VCaP (cell line): Measurements from ENCODE around the gene GPATCH3.
A peak's percentile ranks its signal among the peaks of the same experiment; 100 is the strongest.

Experiments
- H3K27ac ChIP-seq: fragments of 450-650 bp; 2 replicates; pipeline ENCODE4 v1.5.1; 2017
- TF ChIP-seq, protein P1 (sequence below): fragments of 450-650 bp; conservative IDR thresholded peaks from 2 replicates; pipeline ENCODE4 v1.5.1; 2017; ENCODE audit warnings: mild to moderate bottlenecking, moderate library complexity

GPATCH3 gene

DNA sequence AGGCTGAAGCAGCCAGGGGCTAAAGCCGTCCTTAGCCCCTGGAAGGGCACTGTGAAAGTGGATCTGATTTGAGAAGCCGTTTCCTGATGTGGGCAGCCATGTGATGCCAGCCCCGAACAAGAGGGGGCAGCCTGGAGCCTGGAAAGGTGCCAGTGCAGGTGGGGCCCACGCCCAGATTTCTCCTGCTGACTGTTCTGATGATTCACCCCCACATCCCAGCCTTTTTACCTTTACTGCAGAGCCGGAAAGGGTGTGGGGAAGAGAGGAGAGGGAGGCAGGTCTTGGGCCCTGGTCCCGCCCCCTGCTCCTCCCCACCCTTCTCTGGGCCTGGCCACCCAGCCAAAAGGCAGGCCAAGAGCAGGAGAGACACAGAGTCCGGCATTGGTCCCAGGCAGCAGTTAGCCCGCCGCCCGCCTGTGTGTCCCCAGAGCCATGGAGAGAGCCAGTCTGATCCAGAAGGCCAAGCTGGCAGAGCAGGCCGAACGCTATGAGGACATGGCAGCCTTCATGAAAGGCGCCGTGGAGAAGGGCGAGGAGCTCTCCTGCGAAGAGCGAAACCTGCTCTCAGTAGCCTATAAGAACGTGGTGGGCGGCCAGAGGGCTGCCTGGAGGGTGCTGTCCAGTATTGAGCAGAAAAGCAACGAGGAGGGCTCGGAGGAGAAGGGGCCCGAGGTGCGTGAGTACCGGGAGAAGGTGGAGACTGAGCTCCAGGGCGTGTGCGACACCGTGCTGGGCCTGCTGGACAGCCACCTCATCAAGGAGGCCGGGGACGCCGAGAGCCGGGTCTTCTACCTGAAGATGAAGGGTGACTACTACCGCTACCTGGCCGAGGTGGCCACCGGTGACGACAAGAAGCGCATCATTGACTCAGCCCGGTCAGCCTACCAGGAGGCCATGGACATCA, 37.2 kb downstream of the GPATCH3 start, which contains the start of gene SFN:
TSS of gene SFN (plus strand) at position 369 of the 904 bp plus-strand sequence. CDS start at position 433, 64 bp downstream.
- TF ChIP-seq, protein P1, sequence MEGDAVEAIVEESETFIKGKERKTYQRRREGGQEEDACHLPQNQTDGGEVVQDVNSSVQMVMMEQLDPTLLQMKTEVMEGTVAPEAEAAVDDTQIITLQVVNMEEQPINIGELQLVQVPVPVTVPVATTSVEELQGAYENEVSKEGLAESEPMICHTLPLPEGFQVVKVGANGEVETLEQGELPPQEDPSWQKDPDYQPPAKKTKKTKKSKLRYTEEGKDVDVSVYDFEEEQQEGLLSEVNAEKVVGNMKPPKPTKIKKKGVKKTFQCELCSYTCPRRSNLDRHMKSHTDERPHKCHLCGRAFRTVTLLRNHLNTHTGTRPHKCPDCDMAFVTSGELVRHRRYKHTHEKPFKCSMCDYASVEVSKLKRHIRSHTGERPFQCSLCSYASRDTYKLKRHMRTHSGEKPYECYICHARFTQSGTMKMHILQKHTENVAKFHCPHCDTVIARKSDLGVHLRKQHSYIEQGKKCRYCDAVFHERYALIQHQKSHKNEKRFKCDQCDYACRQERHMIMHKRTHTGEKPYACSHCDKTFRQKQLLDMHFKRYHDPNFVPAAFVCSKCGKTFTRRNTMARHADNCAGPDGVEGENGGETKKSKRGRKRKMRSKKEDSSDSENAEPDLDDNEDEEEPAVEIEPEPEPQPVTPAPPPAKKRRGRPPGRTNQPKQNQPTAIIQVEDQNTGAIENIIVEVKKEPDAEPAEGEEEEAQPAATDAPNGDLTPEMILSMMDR: peak; percentile 26; the same call in 1 of the 2 replicates
- H3K27ac ChIP-seq: peak within 1 kb of the TSS; percentile 97

DNA sequence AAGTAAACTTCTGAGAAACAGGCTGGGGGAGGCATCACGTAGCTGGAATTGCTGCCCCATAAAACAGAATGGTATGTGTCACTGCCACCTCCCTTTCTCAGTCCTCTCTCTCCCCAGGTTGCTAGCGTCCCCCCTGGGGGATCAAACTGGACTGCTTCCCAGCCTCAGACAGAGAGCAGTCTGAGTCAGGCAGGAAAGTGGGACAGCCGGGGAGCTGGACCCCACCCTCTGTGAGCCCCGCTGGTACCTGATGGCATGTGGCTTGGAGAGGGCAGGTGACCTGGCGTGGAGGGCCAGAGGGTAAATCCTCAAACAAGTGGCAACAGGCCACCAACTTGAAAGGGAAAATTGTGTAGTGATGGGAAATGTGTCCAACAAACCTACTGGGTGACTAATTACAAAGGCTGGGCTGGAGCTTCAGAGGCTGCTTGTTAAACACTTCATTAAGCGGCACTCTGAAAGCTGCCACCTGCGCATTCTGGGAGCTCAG, 38.3 kb downstream of the GPATCH3 start:
- no peak overlapping the region for H3K27ac ChIP-seq
- TF ChIP-seq, protein P1: no peak

DNA sequence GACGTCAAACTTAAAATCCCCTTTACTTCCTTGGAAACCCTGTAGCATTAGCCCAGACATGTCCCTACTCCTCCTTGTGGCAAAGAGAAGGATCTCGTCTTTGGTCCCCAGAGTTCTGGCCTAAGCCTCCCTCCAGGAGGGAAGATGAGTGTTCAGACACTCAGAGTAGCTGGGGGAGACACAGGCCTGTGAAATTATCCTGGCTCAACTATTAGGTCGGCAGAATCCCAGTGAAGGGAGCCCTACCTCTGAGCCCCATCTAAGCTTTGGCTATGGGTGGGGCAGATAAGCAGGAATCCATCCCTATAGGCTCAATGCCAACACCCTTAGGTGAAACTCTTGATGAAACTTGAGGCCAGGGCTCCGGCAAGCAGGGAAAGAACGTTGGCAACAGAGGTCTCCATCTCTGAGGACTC, 39.0 kb downstream of the GPATCH3 start:
- H3K27ac ChIP-seq: no peak overlapping the region
- TF ChIP-seq, protein P1: no peak

DNA sequence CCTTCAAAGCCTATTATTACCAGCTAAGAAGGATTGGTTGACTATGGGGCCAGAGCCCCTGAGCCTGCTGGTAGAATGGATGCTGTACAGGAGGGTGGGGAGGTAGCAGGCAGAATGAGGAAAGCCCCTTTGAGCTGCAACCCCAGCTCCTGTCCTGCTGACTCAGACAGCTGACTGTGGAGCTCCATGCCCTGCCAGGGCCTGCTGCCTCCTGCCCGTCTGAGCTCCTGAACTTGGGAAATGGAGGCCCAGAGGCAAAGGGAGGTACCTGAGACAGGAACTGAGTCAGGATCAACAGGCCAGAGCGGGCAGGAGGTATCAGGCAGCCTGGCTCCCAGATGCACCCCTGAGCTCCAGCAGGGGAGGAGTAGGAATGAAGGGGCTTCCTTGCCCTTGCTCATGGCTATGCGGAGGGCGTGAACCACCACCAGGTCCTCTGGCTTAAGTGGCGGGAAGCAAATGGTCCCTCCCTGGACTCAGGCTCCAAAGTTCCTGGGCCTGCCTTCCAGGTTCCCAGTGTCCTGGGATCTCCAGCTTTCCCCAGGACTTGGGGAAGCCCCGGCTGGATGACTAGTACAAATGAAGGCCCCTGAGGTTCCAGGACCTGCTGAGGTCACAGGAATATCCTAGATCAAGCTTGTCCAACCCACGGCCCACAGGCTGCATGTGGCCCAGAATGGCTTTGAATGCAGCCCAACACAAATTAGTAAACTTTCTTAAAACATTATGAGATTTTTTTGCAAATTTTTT, 41.2 kb downstream of the GPATCH3 start:
- no peak overlapping the region for H3K27ac ChIP-seq
- TF ChIP-seq, protein P1: no peak

DNA sequence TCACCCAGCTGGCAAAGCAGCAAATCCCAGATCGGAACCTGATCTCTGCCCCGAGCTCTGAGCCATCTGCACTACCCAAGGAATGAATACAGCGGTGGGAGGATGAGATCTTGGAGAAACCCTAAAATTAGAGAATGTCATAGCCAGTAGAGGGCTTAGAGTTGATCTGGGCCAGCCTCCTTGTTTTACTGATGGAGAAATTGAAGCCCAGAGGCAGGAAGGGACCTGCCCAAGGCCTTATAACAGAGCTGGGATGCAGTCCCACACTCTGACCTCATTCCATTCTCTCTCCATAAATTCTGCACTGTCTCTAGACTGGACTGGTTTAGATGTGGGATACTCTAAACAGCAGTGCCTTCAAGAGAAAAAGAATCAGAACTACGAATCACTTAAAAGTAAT, 42.1 kb downstream of the GPATCH3 start:
- H3K27ac ChIP-seq: no peak overlapping the region
- TF ChIP-seq, protein P1: no peak

DNA sequence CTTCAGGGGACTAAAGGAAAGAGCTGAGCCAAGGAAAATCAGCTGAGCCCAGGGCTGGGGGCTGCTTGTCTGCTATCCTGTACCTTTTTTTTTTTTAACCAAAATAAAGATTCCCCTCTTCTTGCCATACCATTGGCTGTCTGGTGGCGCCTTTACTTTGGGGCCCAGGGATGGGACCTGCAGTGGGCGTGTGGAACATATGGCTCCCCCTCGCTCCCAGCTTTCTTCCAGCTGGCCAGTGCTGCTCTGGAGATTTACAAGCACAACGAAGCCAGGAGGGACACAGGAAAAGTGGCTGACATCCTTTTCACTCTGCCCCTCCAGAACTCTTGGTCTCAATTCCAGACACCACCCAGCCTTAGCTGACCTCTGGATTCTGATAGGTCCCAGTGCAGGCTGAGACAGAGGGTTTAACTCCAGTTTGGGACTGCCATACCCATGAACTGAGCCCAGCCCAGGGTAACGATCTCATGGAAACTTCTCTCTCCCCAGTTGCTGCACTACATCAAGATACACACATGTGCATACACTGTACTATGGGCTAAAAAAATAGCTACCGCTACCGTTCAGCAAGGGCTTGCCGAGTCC, 42.7 kb downstream of the GPATCH3 start:
- no peak overlapping the region for H3K27ac ChIP-seq
- TF ChIP-seq, protein P1: no peak
